ENCODE measurements around the gene TMEM164. TPM values are rescaled to one million over a fixed set of nuclear protein-coding genes. Genes with fewer than 3 reads are reported as not detected.

The TMEM164 gene
- total and polyA plus RNA-seq, 2 of the 4 experiments (the other 2 are of a cell fraction): 6.3 to 7.1 TPM

- TF ChIP-seq CTCF (conservative IDR thresholded peaks at IDR 0.05; ENCODE audit: low read depth, low read length): no peak
- TF ChIP-seq CHD1 (IDR thresholded peaks at IDR 0.05; ENCODE audit: low read depth, low read length): no peak
- TF ChIP-seq SMC3 (IDR thresholded peaks at IDR 0.05; ENCODE audit: low read depth, low read length): no peak
Measured at GRCh38 chrX:110211340-110211739, 208.4 kb downstream of the TMEM164 start (continued).

- H4K91ac ChIP-seq (ENCODE audit: insufficient read depth, low read depth, low read length): no peak overlapping the region
- H3K4me3 ChIP-seq (ENCODE audit: insufficient read depth, low read depth, low read length): no peak overlapping the region
- no peak overlapping the region for H2BK5ac ChIP-seq (ENCODE audit: low read depth, low read length, poor library complexity, severe bottlenecking)
- H4K20me1 ChIP-seq (ENCODE audit: insufficient read depth, low read length): no peaks in the 10 kb centered on the region
- H2AK9ac ChIP-seq (replicated peaks; ENCODE audit: low read depth, low read length, poor library complexity): no peak overlapping the region
- no peaks in the 10 kb centered on the region for H3K9me3 ChIP-seq (ENCODE audit: control insufficient read depth, insufficient read depth, low read length)
- in situ Hi-C loops (cut with MboI; ENCODE audit: low sequenced_read_pairs) (no loop called here), intact Hi-C loops (cut with micrococcal nuclease) (no loop called here), dilution Hi-C loops (cut with HindIII; ENCODE audit: low sequenced_read_pairs, unreplicated experiment) (no loop called here)
- no peak for TF ChIP-seq SMC3 (IDR thresholded peaks at IDR 0.05; ENCODE audit: low read depth, low read length)
- TF ChIP-seq MAFK (IDR thresholded peaks at IDR 0.05; ENCODE audit: low read depth, low read length): no peak
- TF ChIP-seq CEBPB (IDR thresholded peaks at IDR 0.05; ENCODE audit: low read depth, low read length): no peak
- no peak for TF ChIP-seq USF2 (IDR thresholded peaks at IDR 0.05; ENCODE audit: low read depth, low read length)
- no peak for TF ChIP-seq ELK1 (IDR thresholded peaks at IDR 0.05; ENCODE audit: borderline replicate concordance, low read depth, low read length)
- no peak for TF ChIP-seq MAZ (IDR thresholded peaks at IDR 0.05; ENCODE audit: borderline replicate concordance, low read depth, low read length)
- TF ChIP-seq CHD1 (IDR thresholded peaks at IDR 0.05; ENCODE audit: low read depth, low read length): no peak
- no peak for TF ChIP-seq RCOR1 (IDR thresholded peaks at IDR 0.05; ENCODE audit: insufficient replicate concordance, low read length)
- no peak for TF ChIP-seq NFE2L2 (IDR thresholded peaks at IDR 0.05; ENCODE audit: low read depth, low read length)
- TF ChIP-seq FOS (IDR thresholded peaks at IDR 0.05; ENCODE audit: low read depth, low read length): no peak
- DNase-seq (peak; percentile 10), ATAC-seq (ENCODE audit: low read depth) (no peak)
- H3K27me3 ChIP-seq (ENCODE audit: control insufficient read depth, insufficient read depth, low read length): no peaks in the 10 kb centered on the region
- no peak overlapping the region for H2BK20ac ChIP-seq (ENCODE audit: low read depth, low read length)
- ChIA-PET POLR2A (ENCODE audit: unreplicated experiment) (no interaction called here), CTCF (no interaction called here)
- no peak overlapping the region for H3K27ac ChIP-seq (ENCODE audit: insufficient read depth, low read length)
- H3K4ac ChIP-seq (ENCODE audit: low read depth, low read length): no peak overlapping the region
- H4K5ac ChIP-seq (ENCODE audit: low read depth, low read length): peak overlapping the region; percentile 36; the same call in 1 of the 2 replicates
- no peaks in the 10 kb centered on the region for H3K9me1 ChIP-seq (ENCODE audit: insufficient read depth, low read length)
- no peak overlapping the region for H2AK5ac ChIP-seq (ENCODE audit: low read depth, low read length)
- H2BK15ac ChIP-seq (ENCODE audit: low read depth, low read length): no peak overlapping the region
- H3K4me2 ChIP-seq (ENCODE audit: low read depth, low read length): no peak overlapping the region
- no peak overlapping the region for H3K56ac ChIP-seq (ENCODE audit: extremely low read depth, insufficient read depth, low read length)
- H2AFZ ChIP-seq (replicated peaks; ENCODE audit: low read length, poor library complexity): no peak overlapping the region
- H3K9ac ChIP-seq (ENCODE audit: low read depth, low read length): no peak overlapping the region
- no peak overlapping the region for H3K23ac ChIP-seq (ENCODE audit: low read depth, low read length)
- no peak overlapping the region for H3K14ac ChIP-seq (replicated peaks; ENCODE audit: low read depth, low read length)
- no peak overlapping the region for H2BK120ac ChIP-seq (ENCODE audit: low read depth, low read length)
- no peak overlapping the region for H4K8ac ChIP-seq (ENCODE audit: low read depth in 2 of 2, low read length in 2 of 2)
- H3K36me3 ChIP-seq (ENCODE audit: control insufficient read depth, insufficient read depth, low read length): no peaks in the 10 kb centered on the region
- H3K79me1 ChIP-seq (ENCODE audit: low read depth in 1 of 2, low read length in 2 of 2): peaks cover 6 to 10% of the 10 kb centered on the region in 2 experiments; a peak in 3 of 4 replicates
- WGBS, 2 experiments (ENCODE audit: extremely low coverage in 2 of 2, insufficient read length in 1 of 2): no CpG with 5 or more reads among the region's 3 CpGs
- peaks cover 7% of the 10 kb centered on the region for H3K4me1 ChIP-seq (ENCODE audit: control insufficient read depth, insufficient read depth, low read length)
- peak overlapping the region; percentile 18; the same call in 1 of the 2 replicates for H3K18ac ChIP-seq (ENCODE audit: low read depth, low read length)
- BruUV-seq (replicated peaks): no TSS peak
Measured at GRCh38 chrX:110212299-110212698, 209.4 kb downstream of the TMEM164 start.

Data from IMR-90 (cell line).